AG04450 (cell line): Measurements from ENCODE around the gene KANK2. TPM values are rescaled to one million over a fixed set of nuclear protein-coding genes. Genes with fewer than 3 reads are reported as not detected.

Experiments
- CTCF ChIA-PET: fragments of 300-600, 350-600 bp; formaldehyde crosslinking; extraction: SDS; loops from one replicate; lab custom pipeline; 2022; ENCODE audit warnings: antibody characterized with exemption, inconsistent platforms; lab: Charles Lee
- POLR2A ChIA-PET: fragments of 350-600 bp; formaldehyde crosslinking; extraction: SDS; loops from one replicate; lab custom pipeline; 2021; ENCODE audit warnings: antibody characterized with exemption, inconsistent platforms; lab: Yijun Ruan, JAX
- DNase-seq: peaks from one replicate; pipeline ENCODE4 v3.0.0-alpha.2; 2011; ENCODE audit warnings: low read depth, low spot score
- H3K27ac ChIP-seq: one replicate; pipeline ENCODE4 v1.5.1; 2012; ENCODE audit warnings: low read depth, low read length, control low read depth
- H3K27me3 ChIP-seq: one replicate; pipeline ENCODE4 v1.6.0; 2012; ENCODE audit warnings: low read length; ENCODE audit not compliant: control insufficient read depth, insufficient read depth
- H3K4me3 ChIP-seq: 2 replicates; pipeline ENCODE4 v1.5.1; 2011; ENCODE audit warnings: mild to moderate bottlenecking, low read depth, low read length, control low read depth
- H3K9me3 ChIP-seq: 2 replicates; pipeline ENCODE4 v1.5.1; 2012; ENCODE audit warnings: low read length; ENCODE audit not compliant: control insufficient read depth, insufficient read depth
- polyA plus RNA-seq: library from polyadenylated mRNA; depleted of rRNA; stranded (reverse); fragments of >200 nt; gene quantifications from 2 replicates; pipeline ENCODE4 v1.2.3, GENCODE V29; 2011
- TF ChIP-seq, protein P1 (sequence below): IDR thresholded peaks from 2 replicates; pipeline ENCODE4 v1.5.1; 2011; ENCODE audit warnings: low read depth, low read length, control low read depth, inconsistent platforms

KANK2 gene
- polyA plus RNA-seq, 1 experiment: 83.2 TPM

DNA sequence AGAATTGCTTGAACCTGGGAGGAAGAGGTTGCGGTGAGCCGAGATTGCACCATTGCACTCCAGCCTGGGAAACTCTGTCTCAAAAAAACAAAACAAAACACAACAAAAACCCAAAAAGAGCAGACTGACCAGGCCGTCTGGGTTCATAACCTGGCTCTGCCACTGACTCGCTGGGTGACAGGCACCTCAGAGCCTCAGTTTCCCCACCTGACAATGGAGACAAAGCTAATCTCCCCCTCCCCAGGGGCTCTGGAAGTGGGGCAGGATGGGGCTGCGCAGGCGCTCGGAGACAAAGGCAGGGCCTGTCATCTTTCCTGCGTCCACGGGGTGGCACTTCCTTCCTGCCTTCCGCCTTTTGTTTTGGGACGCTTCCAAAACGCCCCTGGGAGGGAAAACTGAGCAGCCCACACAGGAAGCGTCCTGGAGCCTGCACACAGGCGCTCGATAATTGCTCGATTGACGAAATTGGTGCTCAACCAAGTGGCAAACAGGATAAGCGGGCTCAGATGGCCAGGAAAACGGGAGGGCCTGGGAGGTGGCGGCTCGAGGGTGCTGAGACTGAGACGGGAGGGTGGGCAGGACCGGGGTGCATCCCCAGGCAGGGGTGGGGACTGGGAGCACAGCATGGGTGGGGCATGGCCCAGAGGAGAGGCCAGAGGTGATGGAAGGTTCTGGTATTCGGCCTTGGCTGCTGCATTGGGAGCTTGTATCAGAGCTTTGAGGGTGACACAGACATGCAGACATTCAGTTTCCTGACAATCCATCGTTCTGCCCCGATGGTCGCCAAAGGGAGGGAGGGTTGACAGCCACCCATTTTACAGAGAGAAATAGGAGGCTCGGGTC lies 59.6 kb downstream of the KANK2 start:
- Histone ChIP-seq H3K4me3 (peak overlapping the region; percentile 31; the same call in 1 of the 2 replicates), H3K9me3 (no peaks in the 10 kb centered on the region), H3K27ac (peak overlapping the region; percentile 61), H3K27me3 (no peaks in the 10 kb centered on the region)
- peak; percentile 69 for DNase-seq
- ChIA-PET POLR2A (interaction anchor here (0.5 to 1.4 kb wide), 4 partner anchors 20 to 60 kb away, joined by 3 to 5 read pairs (median 4); partner anchors contain the start of gene KANK2), CTCF (interaction anchor here (0.6 to 3.6 kb wide), 7 partner anchors 12 to 69 kb away, joined by 3 to 29 read pairs (median 6); no protein-coding TSS in a partner anchor)
- TF ChIP-seq, protein P1, sequence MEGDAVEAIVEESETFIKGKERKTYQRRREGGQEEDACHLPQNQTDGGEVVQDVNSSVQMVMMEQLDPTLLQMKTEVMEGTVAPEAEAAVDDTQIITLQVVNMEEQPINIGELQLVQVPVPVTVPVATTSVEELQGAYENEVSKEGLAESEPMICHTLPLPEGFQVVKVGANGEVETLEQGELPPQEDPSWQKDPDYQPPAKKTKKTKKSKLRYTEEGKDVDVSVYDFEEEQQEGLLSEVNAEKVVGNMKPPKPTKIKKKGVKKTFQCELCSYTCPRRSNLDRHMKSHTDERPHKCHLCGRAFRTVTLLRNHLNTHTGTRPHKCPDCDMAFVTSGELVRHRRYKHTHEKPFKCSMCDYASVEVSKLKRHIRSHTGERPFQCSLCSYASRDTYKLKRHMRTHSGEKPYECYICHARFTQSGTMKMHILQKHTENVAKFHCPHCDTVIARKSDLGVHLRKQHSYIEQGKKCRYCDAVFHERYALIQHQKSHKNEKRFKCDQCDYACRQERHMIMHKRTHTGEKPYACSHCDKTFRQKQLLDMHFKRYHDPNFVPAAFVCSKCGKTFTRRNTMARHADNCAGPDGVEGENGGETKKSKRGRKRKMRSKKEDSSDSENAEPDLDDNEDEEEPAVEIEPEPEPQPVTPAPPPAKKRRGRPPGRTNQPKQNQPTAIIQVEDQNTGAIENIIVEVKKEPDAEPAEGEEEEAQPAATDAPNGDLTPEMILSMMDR: peak; percentile 83

DNA sequence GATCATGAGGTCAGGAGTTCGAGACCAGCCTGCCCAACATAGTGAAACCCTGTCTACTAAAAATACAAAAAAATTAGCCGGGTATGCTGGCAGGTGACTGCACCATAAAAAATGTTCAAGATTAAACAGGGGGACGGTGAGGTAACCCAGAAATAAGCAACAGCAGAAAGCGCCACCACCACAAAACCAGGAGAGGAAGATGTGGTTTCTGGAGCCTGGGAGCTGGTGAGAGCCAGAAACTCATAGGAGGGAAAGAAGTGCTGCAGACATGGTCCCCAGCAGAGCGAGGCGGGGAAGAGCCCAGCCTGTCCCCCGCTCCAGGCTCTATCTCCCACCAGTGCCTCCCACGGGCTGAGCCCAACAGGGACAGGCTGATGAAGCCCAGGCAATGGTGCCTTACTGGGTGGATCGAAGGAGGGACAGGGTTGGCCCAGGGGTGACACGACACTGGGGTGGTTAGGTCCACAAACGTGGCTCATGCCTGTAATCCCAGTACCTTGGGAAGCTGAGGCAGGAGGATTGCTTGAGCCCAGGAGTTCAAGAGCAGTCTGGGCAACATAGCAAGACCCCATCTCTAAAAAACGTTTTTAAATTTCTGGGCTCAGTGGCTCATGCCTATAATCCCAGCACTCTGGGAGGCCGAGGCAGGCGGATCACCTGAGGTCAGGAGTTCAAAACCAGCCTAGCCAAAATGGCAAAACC lies 60.8 kb downstream of the KANK2 start:
- TF ChIP-seq, protein P1: no peak
- H3K27me3 ChIP-seq: no peaks in the 10 kb centered on the region
- no peak for DNase-seq
- CTCF ChIA-PET: interaction anchor here (0.8 to 3.6 kb wide), 5 partner anchors 10 to 70 kb away, joined by 3 to 29 read pairs (median 8); no protein-coding TSS in a partner anchor
- no peak overlapping the region for H3K4me3 ChIP-seq
- POLR2A ChIA-PET: no interaction called here
- no peaks in the 10 kb centered on the region for H3K9me3 ChIP-seq
- H3K27ac ChIP-seq: no peak overlapping the region

DNA sequence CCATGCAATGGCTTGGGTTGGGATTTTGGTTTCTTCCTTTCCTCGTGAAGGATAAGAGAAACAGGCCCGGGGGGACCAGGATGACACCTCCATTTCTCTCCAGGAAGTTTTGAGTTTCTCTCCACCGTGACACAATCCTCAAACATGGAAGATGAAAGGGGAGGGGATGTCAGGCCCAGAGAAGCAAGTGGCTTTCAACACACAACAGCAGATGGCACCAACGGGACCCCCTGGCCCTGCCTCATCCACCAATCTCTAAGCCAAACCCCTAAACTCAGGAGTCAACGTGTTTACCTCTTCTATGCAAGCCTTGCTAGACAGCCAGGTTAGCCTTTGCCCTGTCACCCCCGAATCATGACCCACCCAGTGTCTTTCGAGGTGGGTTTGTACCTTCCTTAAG lies 65.9 kb downstream of the KANK2 start:
- TF ChIP-seq, protein P1: no peak
- POLR2A ChIA-PET: no interaction called here
- no peak overlapping the region for H3K4me3 ChIP-seq
- DNase-seq: no peak
- no peaks in the 10 kb centered on the region for H3K9me3 ChIP-seq
- H3K27ac ChIP-seq: peak overlapping the region; percentile 39
- no peaks in the 10 kb centered on the region for H3K27me3 ChIP-seq
- CTCF ChIA-PET: interaction anchor here (0.6 kb wide), 1 partner anchor 95 kb away, joined by 4 read pairs; no protein-coding TSS in a partner anchor

DNA sequence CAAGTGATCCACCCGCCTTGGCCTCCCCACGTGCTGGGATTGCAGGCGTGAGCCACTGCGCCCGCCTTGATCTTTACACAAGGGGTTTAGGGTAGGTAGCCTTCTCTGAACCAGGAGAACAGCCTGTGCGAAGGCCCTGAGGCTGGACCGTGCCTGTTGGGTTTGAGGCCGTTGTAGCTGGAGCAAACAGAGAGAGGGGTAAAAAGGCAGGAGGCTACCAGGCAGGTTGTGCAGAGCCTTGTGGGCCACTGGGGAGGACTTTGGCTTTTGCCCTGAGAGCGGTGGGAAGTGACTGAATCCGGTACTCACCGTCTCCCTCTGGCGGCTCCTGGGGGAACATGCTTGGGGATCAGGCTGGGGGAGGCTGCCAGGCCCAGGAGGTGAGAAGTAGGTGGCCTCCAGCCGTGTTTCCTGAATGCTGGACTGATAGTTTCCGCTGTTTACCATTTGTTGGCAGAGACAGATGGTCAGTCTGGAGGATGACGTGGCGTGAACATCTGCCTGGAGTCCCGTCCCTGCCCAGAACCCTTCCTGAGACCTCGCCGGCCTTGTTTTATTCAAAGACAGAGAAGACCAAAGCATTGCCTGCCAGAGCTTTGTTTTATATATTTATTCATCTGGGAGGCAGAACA lies 66.4 kb downstream of the KANK2 start:
- TF ChIP-seq, protein P1: peak; percentile 98
- H3K27ac ChIP-seq: peak overlapping the region; percentile 68
- ChIA-PET CTCF (interaction anchor here (0.5 to 1.5 kb wide), 7 partner anchors 8 to 194 kb away, joined by 3 to 9 read pairs (median 4); no protein-coding TSS in a partner anchor), POLR2A (no interaction called here)
- DNase-seq: peak; percentile 45
- H3K4me3 ChIP-seq: no peak overlapping the region
- H3K27me3 ChIP-seq: no peaks in the 10 kb centered on the region
- no peaks in the 10 kb centered on the region for H3K9me3 ChIP-seq
